ENCODE data around the gene NDUFB4. TPM values are rescaled to one million over a fixed set of nuclear protein-coding genes. Genes with fewer than 3 reads are reported as not detected.
A peak's percentile ranks its signal among the peaks of the same experiment; 100 is the strongest.

NDUFB4 gene
- polyA plus RNA-seq, 1 donor from 2014 or later: 154 TPM

- Histone ChIP-seq H3K27me3 (ENCODE audit: insufficient read depth, low read depth, low read length) (no peaks in the 10 kb centered on the region), H3K9me3 (ENCODE audit: low read length) (no peaks in the 10 kb centered on the region), H4K20me1 (ENCODE audit: insufficient read depth) (no peaks in the 10 kb centered on the region), H3K4me3 (ENCODE audit: low read length) (peak overlapping the region; percentile 9), H3K36me3 (ENCODE audit: insufficient read depth, low read length) (no peaks in the 10 kb centered on the region), H3F3A (ENCODE audit: insufficient read depth, low read length, poor library complexity, severe bottlenecking) (no peaks in the 10 kb centered on the region), H2AFZ (ENCODE audit: low read depth, low read length) (no peak overlapping the region), H3K79me2 (replicated peaks; ENCODE audit: insufficient read depth, low read length) (no peaks in the 10 kb centered on the region), H3K9me2 (ENCODE audit: insufficient read depth, low read length) (no peaks in the 10 kb centered on the region), H3K9ac (ENCODE audit: low read length) (peak overlapping the region; percentile 6), H3K27ac (ENCODE audit: low read length) (peak overlapping the region; percentile 45), H3K4me2 (ENCODE audit: low read length) (no peak overlapping the region)
- no peak for TF ChIP-seq EZH2 (IDR thresholded peaks at IDR 0.05; ENCODE audit: borderline replicate concordance, insufficient read depth, low read length, poor library complexity, severe bottlenecking)
- no peak for TF ChIP-seq REST (IDR thresholded peaks at IDR 0.05; ENCODE audit: borderline replicate concordance)
- TF ChIP-seq TAF1 (IDR thresholded peaks at IDR 0.05; ENCODE audit: low read depth): no peak
- no peak for TF ChIP-seq CTCF (IDR thresholded peaks at IDR 0.05; ENCODE audit: poor library complexity, severe bottlenecking)
- no peak for TF ChIP-seq SMC3 (conservative IDR thresholded peaks at IDR 0.05; ENCODE audit: poor library complexity)
- TF ChIP-seq RAD21 (conservative IDR thresholded peaks at IDR 0.05): no peak
- TF ChIP-seq POLR2AphosphoS5 (IDR thresholded peaks at IDR 0.05): no peak
- no peak for TF ChIP-seq MXI1 (conservative IDR thresholded peaks at IDR 0.05; ENCODE audit: poor library complexity, severe bottlenecking)
- TF ChIP-seq EP300 (conservative IDR thresholded peaks at IDR 0.05; ENCODE audit: poor library complexity, severe bottlenecking): no peak
These were observed 8.7 kb upstream of the NDUFB4 start for GRCh38 chr3:120587332-120587975.

GRCh38 chr3:120595788-120596115 is 384 bp upstream of the NDUFB4 start:
- Histone ChIP-seq H3F3A (ENCODE audit: insufficient read depth, low read length, poor library complexity, severe bottlenecking) (no peaks in the 10 kb centered on the region), H3K9ac (ENCODE audit: low read length) (peak overlapping the region; percentile 48), H3K27me3 (ENCODE audit: insufficient read depth, low read depth, low read length) (no peaks in the 10 kb centered on the region), H3K9me3 (ENCODE audit: low read length) (no peaks in the 10 kb centered on the region), H3K36me3 (ENCODE audit: insufficient read depth, low read length) (no peaks in the 10 kb centered on the region), H3K79me2 (replicated peaks; ENCODE audit: insufficient read depth, low read length) (peaks cover 12% of the 10 kb centered on the region), H3K9me2 (ENCODE audit: insufficient read depth, low read length) (no peaks in the 10 kb centered on the region), H2AFZ (ENCODE audit: low read depth, low read length) (peak overlapping the region; percentile 6), H3K4me2 (ENCODE audit: low read length) (no peak overlapping the region), H3K4me3 (ENCODE audit: low read length) (peak overlapping the region; percentile 94), H3K27ac (ENCODE audit: low read length) (peak overlapping the region; percentile 98), H4K20me1 (ENCODE audit: insufficient read depth) (no peaks in the 10 kb centered on the region)
- TF ChIP-seq EP300 (conservative IDR thresholded peaks at IDR 0.05; ENCODE audit: poor library complexity, severe bottlenecking): peak; percentile 29
- no peak for TF ChIP-seq RAD21 (conservative IDR thresholded peaks at IDR 0.05)
- no peak for TF ChIP-seq EZH2 (IDR thresholded peaks at IDR 0.05; ENCODE audit: borderline replicate concordance, insufficient read depth, low read length, poor library complexity, severe bottlenecking)
- TF ChIP-seq MXI1 (conservative IDR thresholded peaks at IDR 0.05; ENCODE audit: poor library complexity, severe bottlenecking): no peak
- no peak for TF ChIP-seq SMC3 (conservative IDR thresholded peaks at IDR 0.05; ENCODE audit: poor library complexity)
